SK-N-SH (cell line): Measurements from ENCODE around the gene FGGY. TPM values are rescaled to one million over a fixed set of nuclear protein-coding genes. Genes with fewer than 3 reads are reported as not detected.
A peak's percentile ranks its signal among the peaks of the same experiment; 100 is the strongest.

Experiments used
- CTCF ChIA-PET: fragments of 300-600, 350-600 bp; formaldehyde crosslinking; extraction: SDS; loops from one replicate; lab custom pipeline; 2021; lab: Yijun Ruan, JAX
- POLR2A ChIA-PET: fragments of 350-600 bp; sonication (Branson Sonifier 250); formaldehyde crosslinking; extraction: SDS; loops from one replicate; lab custom pipeline; 2020; ENCODE audit warnings: antibody characterized with exemption, inconsistent platforms; lab: Yijun Ruan, JAX
- DNase-seq: peaks from one replicate; pipeline ENCODE4 v3.0.0; 2012
- H2AFZ ChIP-seq: fragments of 200-600 bp; sonication (generic); 2 replicates; pipeline ENCODE4 v1.8.1; 2016; ENCODE audit warnings: antibody characterized with exemption, mild to moderate bottlenecking, low read depth
- H3F3A ChIP-seq: fragments of 200-600 bp; sonication (generic); replicated peaks from 2 replicates; pipeline ENCODE3; 2016; ENCODE audit warnings: antibody characterized with exemption, mild to moderate bottlenecking; ENCODE audit not compliant: insufficient read depth
- H3K27ac ChIP-seq, 2 experiments: fragments of 200-500 bp in 1 of 2; fragments of 200-600 bp in 1 of 2; sonication (Bioruptor generic) in 1 of 2; sonication (generic), shearing (Covaris generic) in 1 of 2; 2 replicates each; pipeline versions ENCODE4 v1.5.1 to v1.6.1; 2014 to 2016; ENCODE audit warnings: low read depth in 2 of 2, inconsistent platforms in 1 of 2, low read length in 1 of 2, mild to moderate bottlenecking in 1 of 2, mixed read lengths in 1 of 2
- H3K27me3 ChIP-seq: fragments of 200-600 bp; sonication (generic), shearing (Covaris generic); 2 replicates; pipeline ENCODE4 v1.6.1; 2016; ENCODE audit warnings: mixed run types; ENCODE audit not compliant: insufficient read depth
- H3K36me3 ChIP-seq, 2 experiments: fragments of 200-500 bp in 1 of 2; fragments of 200-600 bp in 1 of 2; sonication (Bioruptor generic) in 1 of 2; sonication (generic) in 1 of 2; replicated peaks in 1 of 2; 2 replicates each; pipeline versions ENCODE3 to v1.5.1; 2014 to 2016; ENCODE audit warnings: low read length in 1 of 2, mild to moderate bottlenecking in 1 of 2; ENCODE audit not compliant: insufficient read depth in 2 of 2, control insufficient read depth in 1 of 2
- H3K4me1 ChIP-seq, 2 experiments: fragments of 200-500 bp in 1 of 2; fragments of 200-600 bp in 1 of 2; sonication (Bioruptor generic) in 1 of 2; sonication (generic), shearing (Covaris generic) in 1 of 2; 2 replicates each; pipeline versions ENCODE4 v1.5.1 to v1.6.1; 2014 to 2016; ENCODE audit warnings: low read depth in 1 of 2, low read length in 1 of 2, mixed run types in 1 of 2; ENCODE audit not compliant: insufficient read depth in 2 of 2, control insufficient read depth in 1 of 2
- H3K4me2 ChIP-seq: fragments of 200-600 bp; sonication (generic), shearing (Covaris generic); 2 replicates; pipeline ENCODE4 v1.6.1; 2017; ENCODE audit warnings: mixed run types
- H3K4me3 ChIP-seq, 2 experiments: fragments of 200-500 bp in 1 of 2; fragments of 200-600 bp in 1 of 2; sonication (Bioruptor generic) in 1 of 2; sonication (generic), shearing (Covaris generic) in 1 of 2; 2 replicates each; pipeline versions ENCODE4 v1.5.1 to v1.8.1; 2014 to 2016; ENCODE audit warnings: low read depth in 2 of 2, inconsistent platforms in 1 of 2, low read length in 1 of 2, mild to moderate bottlenecking in 1 of 2, mixed read lengths in 1 of 2, moderate library complexity in 1 of 2
- H3K79me2 ChIP-seq: fragments of 200-600 bp; sonication (generic); 2 replicates; pipeline ENCODE4 v1.8.1; 2017; ENCODE audit warnings: mild to moderate bottlenecking; ENCODE audit not compliant: insufficient read depth
- H3K9ac ChIP-seq: fragments of 200-600 bp; sonication (generic); 2 replicates; pipeline ENCODE4 v1.6.1; 2017; ENCODE audit warnings: mixed run types
- H3K9me2 ChIP-seq: fragments of 200-600 bp; sonication (generic); 2 replicates; pipeline ENCODE4 v1.6.1; 2017; ENCODE audit warnings: mixed run types
- H3K9me3 ChIP-seq: fragments of 200-600 bp; sonication (generic); 2 replicates; pipeline ENCODE4 v1.6.1; 2017; ENCODE audit warnings: mixed run types, mild to moderate bottlenecking, moderate library complexity
- H4K20me1 ChIP-seq: fragments of 200-600 bp; sonication (generic); 2 replicates; pipeline ENCODE4 v1.6.1; 2017; ENCODE audit warnings: mild to moderate bottlenecking, mixed run types; ENCODE audit not compliant: insufficient read depth
- CHD2 ChIP-seq: fragments of 150-350 bp; IDR thresholded peaks from 2 replicates; pipeline ENCODE4 v1.6.1; 2018; ENCODE audit warnings: low read length; ENCODE audit not compliant: partially characterized antibody
- CTCF ChIP-seq: fragments of 200-600 bp; sonication (generic); IDR thresholded peaks from 2 replicates; pipeline ENCODE4 v1.6.1; 2017; ENCODE audit warnings: antibody characterized with exemption, mild to moderate bottlenecking, moderate library complexity
- EP300 ChIP-seq, 2 experiments: IDR thresholded peaks; 2 replicates each; pipeline versions ENCODE4 v1.4.0 to v1.6.1; 2012; ENCODE audit warnings: borderline replicate concordance in 1 of 2, low read depth in 1 of 2, low read length in 1 of 2
- FOSL2 ChIP-seq: IDR thresholded peaks from 2 replicates; pipeline ENCODE4 v1.4.0; 2012; ENCODE audit warnings: low read depth, mild to moderate bottlenecking, moderate library complexity, borderline replicate concordance
- FOXM1 ChIP-seq: IDR thresholded peaks from 2 replicates; pipeline ENCODE4 v1.4.0; 2012; ENCODE audit warnings: low read depth, mild to moderate bottlenecking
- MXI1 ChIP-seq: IDR thresholded peaks from 2 replicates; pipeline ENCODE4 v1.6.1; 2012; ENCODE audit warnings: mild to moderate bottlenecking, low read depth, low read length, improper control_type of control experiment
- POLR2AphosphoS5 ChIP-seq: IDR thresholded peaks from 2 replicates; pipeline ENCODE4 v1.6.1; 2012; ENCODE audit warnings: low read depth, low read length
- RAD21 ChIP-seq: IDR thresholded peaks from 2 replicates; pipeline ENCODE4 v1.6.1; 2012; ENCODE audit warnings: mild to moderate bottlenecking, low read length
- SMC3 ChIP-seq: IDR thresholded peaks from 2 replicates; pipeline ENCODE4 v1.6.1; 2012; ENCODE audit warnings: low read depth, low read length, improper control_type of control experiment
- YY1 ChIP-seq: IDR thresholded peaks from 2 replicates; pipeline ENCODE4 v1.4.0; 2012; ENCODE audit warnings: low read depth, mild to moderate bottlenecking
- WGBS: methylation state at CpG from one replicate; pipeline ENCODE4 v1.1.6; 2017; ENCODE audit warnings: low lambda C conversion rate; 5-methylcytosine and 5-hydroxymethylcytosine counted together
- polyA plus RNA-seq, 3 experiments: library from polyadenylated mRNA; depleted of rRNA; stranded (reverse); fragments of >200 nt; gene quantifications; 2 replicates each; pipeline ENCODE4 v1.2.3, GENCODE V29; 2012

The FGGY gene
- polyA plus RNA-seq, 1 of the 3 experiments (the other 2 are of a cell fraction) = 10.3 TPM

GRCh38 chr1:59289570-59289969 is 7.3 kb upstream of the FGGY start:
- Histone ChIP-seq H3K36me3 (peaks cover 0 to 3% of the 10 kb centered on the region in 2 experiments), H3K4me2 (no peak overlapping the region)
- TF ChIP-seq CHD2 (no peak), EP300 (IDR thresholded peaks at IDR 0.05; ENCODE audit: borderline replicate concordance in 1 of 2, low read depth in 1 of 2, low read length in 1 of 2) (no peak), FOXM1 (no peak), MXI1 (no peak), POLR2AphosphoS5 (no peak), YY1 (no peak)
- TF ChIP-seq, all 33 proteins: peak for 0
- no peaks in the 10 kb centered on the region for H3K4me1 ChIP-seq
- H3F3A ChIP-seq = no peaks in the 10 kb centered on the region
- no peaks in the 10 kb centered on the region for H3K79me2 ChIP-seq
- no peaks in the 10 kb centered on the region for H3K9me3 ChIP-seq
- H3K27ac ChIP-seq = no peak overlapping the region
- POLR2A ChIA-PET = no interaction called here
- H2AFZ ChIP-seq = no peak overlapping the region
- no peak for DNase-seq
- 92% methylated on average over 2 of the region's 2 CpGs for WGBS
- CTCF ChIA-PET = interaction anchor here (0.6 to 1.8 kb wide), 5 partner anchors 10 to 503 kb away, joined by 3 to 7 read pairs (median 3); no protein-coding TSS in a partner anchor
- no peaks in the 10 kb centered on the region for H4K20me1 ChIP-seq
- no peak overlapping the region for H3K4me3 ChIP-seq
- no peak overlapping the region for H3K9ac ChIP-seq
- H3K27me3 ChIP-seq = no peaks in the 10 kb centered on the region
- no peaks in the 10 kb centered on the region for H3K9me2 ChIP-seq

GRCh38 chr1:59290193-59290949 is 6.5 kb upstream of the FGGY start:
- CTCF ChIA-PET = interaction anchor here (0.6 to 1.8 kb wide), 7 partner anchors 10 to 504 kb away, joined by 3 to 7 read pairs (median 3); no protein-coding TSS in a partner anchor
- POLR2A ChIA-PET = no interaction called here

More at GRCh38 chr1:59290193-59290949, 6.5 kb upstream of the FGGY start:
- Histone ChIP-seq H3K79me2 (no peaks in the 10 kb centered on the region), H3K4me3 (no peak overlapping the region; a peak in 1 of 4 replicates), H3K9me2 (no peaks in the 10 kb centered on the region), H3K4me2 (no peak overlapping the region), H2AFZ (no peak overlapping the region), H3K9ac (no peak overlapping the region), H3K27me3 (no peaks in the 10 kb centered on the region), H3K4me1 (no peaks in the 10 kb centered on the region), H4K20me1 (no peaks in the 10 kb centered on the region), H3K9me3 (no peaks in the 10 kb centered on the region), H3F3A (no peaks in the 10 kb centered on the region), H3K27ac (no peak overlapping the region), H3K36me3 (peaks cover 0 to 3% of the 10 kb centered on the region in 2 experiments)
- DNase-seq = peak; percentile 42
- WGBS = 86% methylated on average over 8 of the region's 9 CpGs
- peak; percentile 53 for TF ChIP-seq CTCF
- peak; percentile 61 for TF ChIP-seq RAD21
- TF ChIP-seq SMC3 = peak; percentile 42; the same call in 1 of the 2 replicates
- TF ChIP-seq FOSL2 = no peak
